Panc1 (cell line): ENCODE measurements around the gene SDK1. TPM values are rescaled to one million over a fixed set of nuclear protein-coding genes. Genes with fewer than 3 reads are reported as not detected.

Experiments used
- ATAC-seq: fragments of 200-7000 bp; cut with Tn5 transposase; 2 replicates; pipeline ENCODE4 v1.9.1; 2020; ENCODE audit warnings: mild to moderate bottlenecking, moderate library complexity
- BruUV-seq: library from RNA; stranded (reverse); fragments of 400-500 nt; replicated peaks from 2 replicates; lab custom pipeline; 2021; lab: Mats Ljungman, UMichigan
- CTCF ChIA-PET: fragments of 300-600 bp; sonication (Branson Sonifier 250); formaldehyde crosslinking; loops from one replicate; lab custom pipeline; 2022; ENCODE audit warnings: antibody characterized with exemption; lab: Charles Lee
- POLR2A ChIA-PET: fragments of 300-600 bp; sonication (Branson Sonifier 250); formaldehyde crosslinking; loops from one replicate; lab custom pipeline; 2022; ENCODE audit warnings: antibody characterized with exemption; lab: Charles Lee
- DNase-seq: peaks from one replicate; pipeline ENCODE4 v3.0.0-alpha.2; 2010; ENCODE audit warnings: low read depth, low spot score
- H3K27ac ChIP-seq: 2 replicates; pipeline ENCODE4 v1.5.1; 2011; ENCODE audit warnings: mild to moderate bottlenecking, low read length, inconsistent platforms
- H3K27me3 ChIP-seq: fragments of 200-500 bp; sonication (Bioruptor generic); 2 replicates; pipeline ENCODE4 v1.6.0; 2014; ENCODE audit warnings: low read length, inconsistent platforms; ENCODE audit not compliant: control insufficient read depth, insufficient read depth
- H3K36me3 ChIP-seq: fragments of 200-500 bp; sonication (Bioruptor generic); 2 replicates; pipeline ENCODE4 v1.5.1; 2014; ENCODE audit warnings: inconsistent platforms, mild to moderate bottlenecking, low read length, moderate library complexity; ENCODE audit not compliant: control insufficient read depth, insufficient read depth
- H3K4me1 ChIP-seq: 2 replicates; pipeline ENCODE4 v1.5.1; 2011; ENCODE audit warnings: inconsistent platforms, mild to moderate bottlenecking, low read length, moderate library complexity; ENCODE audit not compliant: control insufficient read depth, insufficient read depth
- H3K4me3 ChIP-seq, 2 experiments: 2 replicates each; pipeline ENCODE4 v1.5.1; 2011 to 2012; ENCODE audit warnings: low read depth in 2 of 2, low read length in 2 of 2, mild to moderate bottlenecking in 2 of 2, inconsistent platforms in 1 of 2, moderate library complexity in 1 of 2
- H3K9me3 ChIP-seq: fragments of 200-500 bp; sonication (Bioruptor generic); 2 replicates; pipeline ENCODE4 v1.5.1; 2014; ENCODE audit warnings: low read depth, mild to moderate bottlenecking, inconsistent platforms, low read length, moderate library complexity; ENCODE audit not compliant: control insufficient read depth, insufficient read depth
- POLR2AphosphoS5 ChIP-seq: IDR thresholded peaks from 2 replicates; pipeline ENCODE4 v1.6.1; 2012; ENCODE audit warnings: mild to moderate bottlenecking, low read depth, low read length, moderate library complexity
- SIN3A ChIP-seq: IDR thresholded peaks from 2 replicates; pipeline ENCODE4 v1.6.1; 2012; ENCODE audit warnings: low read depth, mild to moderate bottlenecking, low read length, moderate library complexity, borderline replicate concordance; ENCODE audit not compliant: insufficient read depth
- TCF7L2 ChIP-seq: IDR thresholded peaks from 2 replicates; pipeline ENCODE4 v1.6.1; 2011; ENCODE audit warnings: mild to moderate bottlenecking, low read depth, low read length, inconsistent platforms
- in situ Hi-C: cut with HindIII; loops from 2 replicates; pipeline ENCODE4 v1.10.0; 2016; ENCODE audit warnings: low sequenced_read_pairs, low pct_unique_long_range_greater_than_20kb
- intact Hi-C: fragments of 100-400 bp; cut with micrococcal nuclease; formaldehyde crosslinking; loops from one replicate; pipeline ENCODE4 v1.10.0; 2022; ENCODE audit not compliant: unreplicated experiment
- total RNA-seq: library from RNA; stranded (reverse); gene quantifications from one replicate; pipeline ENCODE4 v1.2.1, GENCODE V29; 2021; ENCODE audit not compliant: unreplicated experiment
- TF ChIP-seq, protein P1 (sequence below), 2 experiments: IDR thresholded peaks; 2 replicates each; pipeline ENCODE4 v1.6.1; 2011 to 2012; ENCODE audit warnings: low read depth in 2 of 2, control low read depth in 1 of 2, low read length in 1 of 2, mild to moderate bottlenecking in 1 of 2, moderate library complexity in 1 of 2; ENCODE audit not compliant: insufficient read depth in 1 of 2
- TF ChIP-seq, protein P2 (sequence below): fragments of 450-650 bp; IDR thresholded peaks from 2 replicates; pipeline ENCODE4 v1.5.1; 2017; ENCODE audit warnings: mild to moderate bottlenecking

SDK1 gene
- total RNA-seq, 1 experiment from 2014 or later: 47.4 TPM

DNA sequence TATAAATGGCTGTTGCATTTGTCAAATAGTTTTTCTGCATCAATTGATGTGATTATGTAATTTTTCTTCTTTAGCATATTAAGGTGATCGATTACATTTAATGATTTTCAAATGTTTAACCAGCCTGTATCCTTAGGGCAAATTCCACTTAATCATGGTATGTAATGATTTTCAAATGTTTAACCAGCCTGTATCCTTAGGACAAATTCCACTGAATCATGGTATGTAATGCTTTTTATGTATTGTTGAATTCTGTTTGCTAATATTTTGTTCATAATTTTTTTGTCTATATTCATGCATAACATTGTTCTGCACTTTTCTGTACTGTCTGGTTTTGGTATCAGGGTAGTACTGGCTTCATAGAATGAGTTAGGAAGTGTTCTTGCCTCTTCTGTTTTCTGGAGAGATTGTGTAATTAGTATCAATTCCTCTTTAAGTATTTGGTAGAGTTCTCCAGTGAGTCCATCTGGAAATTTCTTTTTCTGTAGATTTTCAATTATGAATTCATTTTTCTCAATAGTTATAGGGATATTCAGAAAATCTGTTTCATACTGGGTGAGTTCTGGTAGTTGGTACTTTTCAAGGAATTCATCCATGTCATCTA lies 987.8 kb downstream of the SDK1 start:
- ATAC-seq: no peak
- BruUV-seq: no TSS peak
- ChIA-PET POLR2A (no interaction called here), CTCF (no interaction called here)
- peaks cover 6% of the 10 kb centered on the region; the same call in 1 of the 2 replicates for H3K27me3 ChIP-seq
- H3K27ac ChIP-seq: no peak overlapping the region
- in situ Hi-C loops: no loop called here
- DNase-seq: no peak
- intact Hi-C loops: no loop called here
- H3K4me1 ChIP-seq: no peaks in the 10 kb centered on the region
- no peak for TF ChIP-seq POLR2AphosphoS5
- no peak for TF ChIP-seq SIN3A
- no peak for TF ChIP-seq TCF7L2
- TF ChIP-seq, protein P1, sequence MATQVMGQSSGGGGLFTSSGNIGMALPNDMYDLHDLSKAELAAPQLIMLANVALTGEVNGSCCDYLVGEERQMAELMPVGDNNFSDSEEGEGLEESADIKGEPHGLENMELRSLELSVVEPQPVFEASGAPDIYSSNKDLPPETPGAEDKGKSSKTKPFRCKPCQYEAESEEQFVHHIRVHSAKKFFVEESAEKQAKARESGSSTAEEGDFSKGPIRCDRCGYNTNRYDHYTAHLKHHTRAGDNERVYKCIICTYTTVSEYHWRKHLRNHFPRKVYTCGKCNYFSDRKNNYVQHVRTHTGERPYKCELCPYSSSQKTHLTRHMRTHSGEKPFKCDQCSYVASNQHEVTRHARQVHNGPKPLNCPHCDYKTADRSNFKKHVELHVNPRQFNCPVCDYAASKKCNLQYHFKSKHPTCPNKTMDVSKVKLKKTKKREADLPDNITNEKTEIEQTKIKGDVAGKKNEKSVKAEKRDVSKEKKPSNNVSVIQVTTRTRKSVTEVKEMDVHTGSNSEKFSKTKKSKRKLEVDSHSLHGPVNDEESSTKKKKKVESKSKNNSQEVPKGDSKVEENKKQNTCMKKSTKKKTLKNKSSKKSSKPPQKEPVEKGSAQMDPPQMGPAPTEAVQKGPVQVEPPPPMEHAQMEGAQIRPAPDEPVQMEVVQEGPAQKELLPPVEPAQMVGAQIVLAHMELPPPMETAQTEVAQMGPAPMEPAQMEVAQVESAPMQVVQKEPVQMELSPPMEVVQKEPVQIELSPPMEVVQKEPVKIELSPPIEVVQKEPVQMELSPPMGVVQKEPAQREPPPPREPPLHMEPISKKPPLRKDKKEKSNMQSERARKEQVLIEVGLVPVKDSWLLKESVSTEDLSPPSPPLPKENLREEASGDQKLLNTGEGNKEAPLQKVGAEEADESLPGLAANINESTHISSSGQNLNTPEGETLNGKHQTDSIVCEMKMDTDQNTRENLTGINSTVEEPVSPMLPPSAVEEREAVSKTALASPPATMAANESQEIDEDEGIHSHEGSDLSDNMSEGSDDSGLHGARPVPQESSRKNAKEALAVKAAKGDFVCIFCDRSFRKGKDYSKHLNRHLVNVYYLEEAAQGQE (IDR thresholded peaks at IDR 0.05; ENCODE audit: insufficient read depth in 1 of 2, low read depth in 2 of 2, low read length in 1 of 2): no peak
- TF ChIP-seq, protein P2, sequence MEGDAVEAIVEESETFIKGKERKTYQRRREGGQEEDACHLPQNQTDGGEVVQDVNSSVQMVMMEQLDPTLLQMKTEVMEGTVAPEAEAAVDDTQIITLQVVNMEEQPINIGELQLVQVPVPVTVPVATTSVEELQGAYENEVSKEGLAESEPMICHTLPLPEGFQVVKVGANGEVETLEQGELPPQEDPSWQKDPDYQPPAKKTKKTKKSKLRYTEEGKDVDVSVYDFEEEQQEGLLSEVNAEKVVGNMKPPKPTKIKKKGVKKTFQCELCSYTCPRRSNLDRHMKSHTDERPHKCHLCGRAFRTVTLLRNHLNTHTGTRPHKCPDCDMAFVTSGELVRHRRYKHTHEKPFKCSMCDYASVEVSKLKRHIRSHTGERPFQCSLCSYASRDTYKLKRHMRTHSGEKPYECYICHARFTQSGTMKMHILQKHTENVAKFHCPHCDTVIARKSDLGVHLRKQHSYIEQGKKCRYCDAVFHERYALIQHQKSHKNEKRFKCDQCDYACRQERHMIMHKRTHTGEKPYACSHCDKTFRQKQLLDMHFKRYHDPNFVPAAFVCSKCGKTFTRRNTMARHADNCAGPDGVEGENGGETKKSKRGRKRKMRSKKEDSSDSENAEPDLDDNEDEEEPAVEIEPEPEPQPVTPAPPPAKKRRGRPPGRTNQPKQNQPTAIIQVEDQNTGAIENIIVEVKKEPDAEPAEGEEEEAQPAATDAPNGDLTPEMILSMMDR: no peak
- H3K9me3 ChIP-seq: 0 out of 2 replicates have a peak, but pooled peaks cover 3% of the 10 kb centered on the region
- no peak overlapping the region for H3K4me3 ChIP-seq
- no peaks in the 10 kb centered on the region for H3K36me3 ChIP-seq

DNA sequence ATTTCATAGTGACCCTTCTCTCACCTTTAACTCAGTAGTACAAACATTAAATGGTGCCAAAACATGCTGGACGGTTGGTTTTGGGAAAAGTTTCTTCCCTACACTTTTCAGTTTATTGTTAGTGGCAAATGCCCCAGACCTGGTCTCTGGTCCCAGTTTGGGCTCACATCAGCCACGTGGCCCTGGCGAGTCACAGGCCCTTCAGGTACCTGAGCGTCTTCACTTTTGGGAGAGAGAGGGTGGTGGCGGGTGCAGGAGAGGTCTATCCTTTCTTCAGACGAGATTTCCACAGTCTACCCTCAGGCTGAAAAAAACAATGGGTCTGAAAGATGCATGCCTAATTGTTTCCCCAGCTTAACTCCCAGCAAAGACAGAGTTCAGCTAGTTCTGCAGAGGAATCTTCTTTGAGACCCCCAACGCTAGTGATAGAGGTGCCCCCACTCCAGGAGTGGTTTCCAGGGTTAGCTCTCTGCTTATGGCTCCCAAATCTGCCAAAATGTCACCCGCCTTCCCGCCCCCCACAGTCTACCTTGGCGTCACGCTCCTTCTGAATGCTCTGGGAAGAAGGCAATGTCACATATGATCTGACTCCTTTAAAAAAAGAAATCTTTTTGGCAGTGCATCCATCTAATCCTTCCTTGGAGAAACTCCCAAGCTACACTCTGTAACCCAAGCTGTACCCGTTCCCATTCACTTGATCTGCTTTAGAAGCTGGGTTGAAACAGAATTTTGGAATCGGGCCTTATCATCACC lies 996.3 kb downstream of the SDK1 start:
- CTCF ChIA-PET: interaction anchor here (1.0 kb wide), 1 partner anchor 56 kb away, joined by 3 read pairs; no protein-coding TSS in a partner anchor
- no TSS peak for BruUV-seq
- no peak for DNase-seq

More for the DNA sequence above, 996.3 kb downstream of the SDK1 start:
- intact Hi-C loops (no loop called here), in situ Hi-C loops (no loop called here)
- POLR2A ChIA-PET: interaction anchor here (0.7 kb wide), 1 partner anchor 8 kb away, joined by 4 read pairs; no protein-coding TSS in a partner anchor
- Histone ChIP-seq H3K27me3 (peaks cover 12% of the 10 kb centered on the region), H3K27ac (no peak overlapping the region), H3K4me1 (no peaks in the 10 kb centered on the region), H3K9me3 (no peaks in the 10 kb centered on the region), H3K36me3 (no peaks in the 10 kb centered on the region), H3K4me3 (no peak overlapping the region)
- TF ChIP-seq TCF7L2 (no peak), POLR2AphosphoS5 (no peak), SIN3A (no peak)
- TF ChIP-seq, protein P1 (IDR thresholded peaks at IDR 0.05; ENCODE audit: insufficient read depth in 1 of 2, low read depth in 2 of 2, low read length in 1 of 2): no peak
- TF ChIP-seq, protein P2: no peak
- ATAC-seq: no peak
